NB4 (cell line): Measurements from ENCODE around the gene ATG2B.

ENCODE experiments used
- CTCF ChIP-seq: IDR thresholded peaks from one replicate; pipeline ENCODE4 v1.5.1; 2012; ENCODE audit warnings: low read depth, low read length
- MAX ChIP-seq: IDR thresholded peaks from 2 replicates; pipeline ENCODE4 v1.6.1; 2011; ENCODE audit warnings: low read depth, low read length
- MYC ChIP-seq: IDR thresholded peaks from 2 replicates; pipeline ENCODE4 v1.6.1; 2011; ENCODE audit warnings: low read depth, low read length
- POLR2A ChIP-seq: IDR thresholded peaks from 2 replicates; pipeline ENCODE4 v1.6.1; 2011; ENCODE audit warnings: mild to moderate bottlenecking; ENCODE audit not compliant: insufficient read length; ENCODE audit errors: extremely low read depth

GRCh38 chr14:96250485-96250884 lies 112.7 kb downstream of the ATG2B start:
- TF ChIP-seq CTCF (no peak), POLR2A (no peak), MAX (no peak), MYC (no peak)
